ENCODE results near the gene ERO1A. TPM values are rescaled to one million over a fixed set of nuclear protein-coding genes. Genes with fewer than 3 reads are reported as not detected.

Gene ERO1A
- polyA plus RNA-seq, 1 donor, result 43.0 TPM

- Histone ChIP-seq H3K4me1 (ENCODE audit: control insufficient read depth, insufficient read depth, low read length) (no peaks in the 10 kb centered on the region), H3K36me3 (ENCODE audit: control insufficient read depth, insufficient read depth, low read length) (peaks cover 11% of the 10 kb centered on the region), H3K27ac (ENCODE audit: low read length) (no peak overlapping the region), H3K9me3 (ENCODE audit: control insufficient read depth, low read depth, low read length) (no peaks in the 10 kb centered on the region), H3K27me3 (ENCODE audit: control insufficient read depth, insufficient read depth, low read length) (no peaks in the 10 kb centered on the region), H3K4me3 (ENCODE audit: low read length) (no peak overlapping the region)
- no peak for DNase-seq
- no CpG with 5 or more reads among the region's 2 CpGs for WGBS (ENCODE audit: insufficient coverage, low lambda C conversion rate)
Measured at GRCh38 chr14:52663850-52664249, 31.5 kb downstream of the ERO1A start.

GRCh38 chr14:52661314-52661713, 34.0 kb downstream of the ERO1A start:
- Histone ChIP-seq H3K9me3 (ENCODE audit: control insufficient read depth, low read depth, low read length) (no peaks in the 10 kb centered on the region), H3K36me3 (ENCODE audit: control insufficient read depth, insufficient read depth, low read length) (peaks cover 13% of the 10 kb centered on the region), H3K4me1 (ENCODE audit: control insufficient read depth, insufficient read depth, low read length) (no peaks in the 10 kb centered on the region), H3K4me3 (ENCODE audit: low read length) (no peak overlapping the region), H3K27ac (ENCODE audit: low read length) (no peak overlapping the region), H3K27me3 (ENCODE audit: control insufficient read depth, insufficient read depth, low read length) (no peaks in the 10 kb centered on the region)
- WGBS (ENCODE audit: insufficient coverage, low lambda C conversion rate), result 83% methylated on average over 1 of the region's 2 CpGs
- no peak for DNase-seq

- H3K4me1 ChIP-seq (ENCODE audit: control insufficient read depth, insufficient read depth, low read length), result no peaks in the 10 kb centered on the region
- H3K9me3 ChIP-seq (ENCODE audit: control insufficient read depth, low read depth, low read length), result no peaks in the 10 kb centered on the region
- no CpG with 5 or more reads among the region's 1 CpG for WGBS (ENCODE audit: insufficient coverage, low lambda C conversion rate)
- no peak for DNase-seq
- peaks cover 13% of the 10 kb centered on the region for H3K36me3 ChIP-seq (ENCODE audit: control insufficient read depth, insufficient read depth, low read length)
- H3K4me3 ChIP-seq (ENCODE audit: low read length), result no peak overlapping the region
- no peak overlapping the region for H3K27ac ChIP-seq (ENCODE audit: low read length)
- H3K27me3 ChIP-seq (ENCODE audit: control insufficient read depth, insufficient read depth, low read length), result no peaks in the 10 kb centered on the region
Measured at GRCh38 chr14:52660832-52661231, 34.5 kb downstream of the ERO1A start.

GRCh38 chr14:52660325-52660724, 35.0 kb downstream of the ERO1A start:
- Histone ChIP-seq H3K9me3 (ENCODE audit: control insufficient read depth, low read depth, low read length) (no peaks in the 10 kb centered on the region), H3K4me1 (ENCODE audit: control insufficient read depth, insufficient read depth, low read length) (no peaks in the 10 kb centered on the region), H3K27ac (ENCODE audit: low read length) (no peak overlapping the region), H3K4me3 (ENCODE audit: low read length) (no peak overlapping the region), H3K27me3 (ENCODE audit: control insufficient read depth, insufficient read depth, low read length) (no peaks in the 10 kb centered on the region), H3K36me3 (ENCODE audit: control insufficient read depth, insufficient read depth, low read length) (peaks cover 11% of the 10 kb centered on the region)
- no peak for DNase-seq

GRCh38 chr14:52656905-52657304, 38.5 kb downstream of the ERO1A start:
- Histone ChIP-seq H3K4me3 (ENCODE audit: low read length) (no peak overlapping the region), H3K36me3 (ENCODE audit: control insufficient read depth, insufficient read depth, low read length) (peaks cover 17% of the 10 kb centered on the region), H3K27ac (ENCODE audit: low read length) (no peak overlapping the region), H3K9me3 (ENCODE audit: control insufficient read depth, low read depth, low read length) (no peaks in the 10 kb centered on the region), H3K27me3 (ENCODE audit: control insufficient read depth, insufficient read depth, low read length) (no peaks in the 10 kb centered on the region), H3K4me1 (ENCODE audit: control insufficient read depth, insufficient read depth, low read length) (no peaks in the 10 kb centered on the region)
- no peak for DNase-seq

GRCh38 chr14:52650774-52651173, 44.6 kb downstream of the ERO1A start:
- no peak overlapping the region for H3K4me3 ChIP-seq (ENCODE audit: low read length)
- no peaks in the 10 kb centered on the region for H3K27me3 ChIP-seq (ENCODE audit: control insufficient read depth, insufficient read depth, low read length)
- WGBS (ENCODE audit: insufficient coverage, low lambda C conversion rate), result no CpG with 5 or more reads among the region's 6 CpGs
- H3K36me3 ChIP-seq (ENCODE audit: control insufficient read depth, insufficient read depth, low read length), result peaks cover 31% of the 10 kb centered on the region
- no peak for DNase-seq
- H3K27ac ChIP-seq (ENCODE audit: low read length), result no peak overlapping the region
- no peaks in the 10 kb centered on the region for H3K9me3 ChIP-seq (ENCODE audit: control insufficient read depth, low read depth, low read length)
- H3K4me1 ChIP-seq (ENCODE audit: control insufficient read depth, insufficient read depth, low read length), result no peaks in the 10 kb centered on the region

GRCh38 chr14:52649511-52649910, 45.8 kb downstream of the ERO1A start:
- H3K4me3 ChIP-seq (ENCODE audit: low read length), result no peak overlapping the region
- no peaks in the 10 kb centered on the region for H3K9me3 ChIP-seq (ENCODE audit: control insufficient read depth, low read depth, low read length)
- no peak overlapping the region for H3K27ac ChIP-seq (ENCODE audit: low read length)
- no peaks in the 10 kb centered on the region for H3K27me3 ChIP-seq (ENCODE audit: control insufficient read depth, insufficient read depth, low read length)
- no CpG with 5 or more reads among the region's 1 CpG for WGBS (ENCODE audit: insufficient coverage, low lambda C conversion rate)
- DNase-seq, result no peak
- no peaks in the 10 kb centered on the region for H3K4me1 ChIP-seq (ENCODE audit: control insufficient read depth, insufficient read depth, low read length)
- peaks cover 33% of the 10 kb centered on the region for H3K36me3 ChIP-seq (ENCODE audit: control insufficient read depth, insufficient read depth, low read length)

GRCh38 chr14:52641745-52642144, 53.6 kb downstream of the ERO1A start:
- no peak for DNase-seq
- H3K9me3 ChIP-seq (ENCODE audit: control insufficient read depth, low read depth, low read length), result no peaks in the 10 kb centered on the region
- no peaks in the 10 kb centered on the region for H3K27me3 ChIP-seq (ENCODE audit: control insufficient read depth, insufficient read depth, low read length)
- no peaks in the 10 kb centered on the region for H3K4me1 ChIP-seq (ENCODE audit: control insufficient read depth, insufficient read depth, low read length)
- WGBS (ENCODE audit: insufficient coverage, low lambda C conversion rate), result 100% methylated on average over 1 of the region's 1 CpG
- H3K4me3 ChIP-seq (ENCODE audit: low read length), result no peak overlapping the region
- peaks cover 25% of the 10 kb centered on the region for H3K36me3 ChIP-seq (ENCODE audit: control insufficient read depth, insufficient read depth, low read length)
- H3K27ac ChIP-seq (ENCODE audit: low read length), result no peak overlapping the region

- Histone ChIP-seq H3K27me3 (ENCODE audit: control insufficient read depth, insufficient read depth, low read length) (no peaks in the 10 kb centered on the region), H3K4me1 (ENCODE audit: control insufficient read depth, insufficient read depth, low read length) (no peaks in the 10 kb centered on the region), H3K9me3 (ENCODE audit: control insufficient read depth, low read depth, low read length) (no peaks in the 10 kb centered on the region), H3K4me3 (ENCODE audit: low read length) (no peak overlapping the region), H3K36me3 (ENCODE audit: control insufficient read depth, insufficient read depth, low read length) (peaks cover 17% of the 10 kb centered on the region), H3K27ac (ENCODE audit: low read length) (no peak overlapping the region)
- DNase-seq, result no peak
- 100% methylated on average over 3 of the region's 4 CpGs for WGBS (ENCODE audit: insufficient coverage, low lambda C conversion rate)
Measured at GRCh38 chr14:52640137-52640536, 55.2 kb downstream of the ERO1A start.

GRCh38 chr14:52619687-52620086, 75.7 kb downstream of the ERO1A start:
- Histone ChIP-seq H3K36me3 (ENCODE audit: control insufficient read depth, insufficient read depth, low read length) (no peaks in the 10 kb centered on the region), H3K4me1 (ENCODE audit: control insufficient read depth, insufficient read depth, low read length) (no peaks in the 10 kb centered on the region), H3K27ac (ENCODE audit: low read length) (no peak overlapping the region), H3K9me3 (ENCODE audit: control insufficient read depth, low read depth, low read length) (no peaks in the 10 kb centered on the region), H3K27me3 (ENCODE audit: control insufficient read depth, insufficient read depth, low read length) (no peaks in the 10 kb centered on the region), H3K4me3 (ENCODE audit: low read length) (no peak overlapping the region)
- no peak for DNase-seq
- WGBS (ENCODE audit: insufficient coverage, low lambda C conversion rate), result 100% methylated on average over 1 of the region's 1 CpG

GRCh38 chr14:52618602-52619001, 76.8 kb downstream of the ERO1A start:
- no peak overlapping the region for H3K27ac ChIP-seq (ENCODE audit: low read length)
- H3K9me3 ChIP-seq (ENCODE audit: control insufficient read depth, low read depth, low read length), result no peaks in the 10 kb centered on the region
- no peak for DNase-seq
- H3K4me1 ChIP-seq (ENCODE audit: control insufficient read depth, insufficient read depth, low read length), result no peaks in the 10 kb centered on the region
- WGBS (ENCODE audit: insufficient coverage, low lambda C conversion rate), result 100% methylated on average over 3 of the region's 3 CpGs
- no peak overlapping the region for H3K4me3 ChIP-seq (ENCODE audit: low read length)
- no peaks in the 10 kb centered on the region for H3K27me3 ChIP-seq (ENCODE audit: control insufficient read depth, insufficient read depth, low read length)
- no peaks in the 10 kb centered on the region for H3K36me3 ChIP-seq (ENCODE audit: control insufficient read depth, insufficient read depth, low read length)

Measured in large intestine (tissue), 3 donors.